ENCODE results near the gene ADAMTSL1.

ADAMTSL1 gene

GRCh38 chr9:18887546-18887945 is 413.6 kb downstream of the ADAMTSL1 start:
- TF ChIP-seq, protein P1, sequence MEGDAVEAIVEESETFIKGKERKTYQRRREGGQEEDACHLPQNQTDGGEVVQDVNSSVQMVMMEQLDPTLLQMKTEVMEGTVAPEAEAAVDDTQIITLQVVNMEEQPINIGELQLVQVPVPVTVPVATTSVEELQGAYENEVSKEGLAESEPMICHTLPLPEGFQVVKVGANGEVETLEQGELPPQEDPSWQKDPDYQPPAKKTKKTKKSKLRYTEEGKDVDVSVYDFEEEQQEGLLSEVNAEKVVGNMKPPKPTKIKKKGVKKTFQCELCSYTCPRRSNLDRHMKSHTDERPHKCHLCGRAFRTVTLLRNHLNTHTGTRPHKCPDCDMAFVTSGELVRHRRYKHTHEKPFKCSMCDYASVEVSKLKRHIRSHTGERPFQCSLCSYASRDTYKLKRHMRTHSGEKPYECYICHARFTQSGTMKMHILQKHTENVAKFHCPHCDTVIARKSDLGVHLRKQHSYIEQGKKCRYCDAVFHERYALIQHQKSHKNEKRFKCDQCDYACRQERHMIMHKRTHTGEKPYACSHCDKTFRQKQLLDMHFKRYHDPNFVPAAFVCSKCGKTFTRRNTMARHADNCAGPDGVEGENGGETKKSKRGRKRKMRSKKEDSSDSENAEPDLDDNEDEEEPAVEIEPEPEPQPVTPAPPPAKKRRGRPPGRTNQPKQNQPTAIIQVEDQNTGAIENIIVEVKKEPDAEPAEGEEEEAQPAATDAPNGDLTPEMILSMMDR (IDR thresholded peaks at IDR 0.05) = no peak

- TF ChIP-seq, protein P1 (IDR thresholded peaks at IDR 0.05) = no peak
Observed at GRCh38 chr9:18888290-18888689, 414.3 kb downstream of the ADAMTSL1 start.

- TF ChIP-seq, protein P1 (IDR thresholded peaks at IDR 0.05) = no peak
Observed at GRCh38 chr9:18889550-18889949, 415.6 kb downstream of the ADAMTSL1 start.

DNA sequence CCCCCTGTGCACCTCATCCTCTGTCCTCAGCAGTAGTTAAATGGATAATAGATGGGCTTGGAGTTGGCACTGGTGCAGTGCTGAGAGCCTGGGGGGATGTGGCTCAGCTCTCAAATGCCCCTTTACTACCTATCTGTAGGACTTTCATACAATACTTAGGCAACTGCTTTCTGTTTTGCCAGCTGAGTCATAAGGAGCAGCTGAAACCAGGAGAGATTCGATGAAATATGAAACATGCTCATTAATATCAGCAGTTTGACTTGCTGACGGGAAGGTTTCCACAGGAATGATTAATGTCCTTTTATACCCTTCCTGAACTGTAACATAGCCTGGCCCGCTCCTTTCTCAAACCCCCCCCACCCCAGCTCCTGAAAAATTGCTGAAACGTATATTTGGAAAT is 416.4 kb downstream of the ADAMTSL1 start:
- TF ChIP-seq, protein P1 (IDR thresholded peaks at IDR 0.05) = no peak

DNA sequence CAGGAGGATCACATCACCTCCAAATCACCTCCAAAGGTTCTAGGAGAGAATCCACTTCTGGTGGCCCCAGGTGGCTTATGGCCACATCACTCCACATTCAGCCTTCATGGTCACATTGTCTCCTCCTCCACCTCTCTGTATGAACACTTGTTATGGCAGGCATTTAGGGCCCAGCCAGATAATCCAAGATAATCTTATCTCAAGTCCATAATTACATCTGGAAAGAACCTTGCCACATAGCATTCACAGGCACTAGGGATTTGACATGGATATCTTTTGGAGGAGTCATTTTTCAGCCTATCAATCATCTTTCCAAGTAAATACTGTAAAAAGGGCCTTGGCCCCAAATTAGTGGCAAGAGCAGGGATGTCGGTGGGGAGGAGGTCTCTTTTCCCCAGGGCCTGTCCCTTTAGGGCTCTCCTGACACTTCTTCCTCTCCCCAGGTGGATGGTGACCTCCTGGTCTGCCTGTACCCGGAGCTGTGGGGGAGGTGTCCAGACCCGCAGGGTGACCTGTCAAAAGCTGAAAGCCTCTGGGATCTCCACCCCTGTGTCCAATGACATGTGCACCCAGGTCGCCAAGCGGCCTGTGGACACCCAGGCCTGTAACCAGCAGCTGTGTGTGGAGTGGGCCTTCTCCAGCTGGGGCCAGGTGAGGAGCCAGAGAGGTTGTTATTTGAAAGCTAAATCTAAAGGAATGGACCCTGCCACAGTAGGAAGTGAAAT is 418.2 kb downstream of the ADAMTSL1 start:
- TF ChIP-seq, protein P1 (IDR thresholded peaks at IDR 0.05) = no peak

DNA sequence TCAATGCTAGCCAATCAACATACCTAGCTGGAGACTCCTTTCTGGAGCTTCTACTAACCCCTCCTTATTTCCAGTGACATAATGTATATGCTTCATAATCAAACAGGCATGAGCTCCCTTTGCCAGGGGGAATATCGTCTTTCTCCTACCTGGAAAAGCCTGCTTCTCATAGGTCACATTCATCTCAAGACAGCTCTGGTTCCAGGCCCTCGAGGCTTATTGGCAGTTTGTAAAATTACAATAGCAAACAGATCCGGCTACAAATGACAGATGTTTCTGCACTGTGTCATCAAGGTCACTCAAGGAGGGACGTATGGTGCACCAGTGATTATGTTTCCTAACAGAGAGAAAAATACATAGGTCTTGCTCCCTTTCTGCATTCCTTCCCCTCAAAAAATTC is 419.1 kb downstream of the ADAMTSL1 start:
- TF ChIP-seq, protein P1 (IDR thresholded peaks at IDR 0.05) = no peak

DNA sequence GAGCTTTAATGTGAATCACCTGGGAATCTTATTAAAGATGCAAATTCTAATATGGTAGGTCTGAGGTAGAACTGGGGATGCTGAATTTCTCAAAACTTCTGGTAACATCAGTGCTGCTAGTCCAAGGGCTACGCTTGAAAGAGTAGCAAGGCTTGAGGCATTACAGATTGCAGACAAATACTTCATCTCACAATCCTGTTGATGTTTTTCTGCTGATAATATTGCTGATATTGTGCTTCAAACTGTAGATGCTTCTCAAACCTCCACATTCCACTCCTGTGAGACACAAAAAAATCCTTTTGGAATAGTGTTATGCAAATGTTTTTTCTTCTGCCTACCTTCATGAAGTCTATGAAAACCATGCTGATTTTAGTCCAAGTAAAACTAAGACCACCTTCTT is 419.5 kb downstream of the ADAMTSL1 start:
- TF ChIP-seq, protein P1 (IDR thresholded peaks at IDR 0.05) = no peak

DNA sequence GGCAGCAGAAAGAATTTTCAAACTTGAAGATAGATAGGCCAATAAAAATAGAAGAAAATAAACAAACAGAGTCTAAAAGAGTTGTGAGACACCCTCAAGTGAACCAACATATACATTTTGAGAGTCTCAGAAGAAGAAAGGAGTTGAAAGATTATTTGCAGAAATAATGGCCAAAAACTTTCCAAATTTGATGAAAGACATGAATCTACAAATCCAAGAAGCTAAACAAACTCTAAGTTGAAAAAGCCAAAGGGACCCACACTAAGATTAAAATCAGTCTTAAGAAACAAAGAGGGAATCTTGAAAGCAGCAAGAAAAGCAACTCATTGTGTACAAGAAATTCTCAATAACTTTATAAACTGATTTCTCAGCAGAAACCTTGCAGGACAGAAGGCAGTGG is 422.1 kb downstream of the ADAMTSL1 start:
- TF ChIP-seq, protein P1 (IDR thresholded peaks at IDR 0.05) = no peak

Data from LNCAP (cell line).